HepG2 (cell line): ENCODE results near the gene KIN. TPM values are rescaled to one million over a fixed set of nuclear protein-coding genes. Genes with fewer than 3 reads are reported as not detected.
A peak's percentile ranks its signal among the peaks of the same experiment; 100 is the strongest.

Experiments used
- ATAC-seq: fragments of 200-7000 bp; cut with Tn5 transposase; 3 replicates; pipeline ENCODE4 v1.9.1; 2020; ENCODE audit warnings: mild to moderate bottlenecking, moderate library complexity
- Bru-seq: library from RNA; stranded (reverse); fragments of 400-500 nt; gene quantifications from one replicate; lab custom pipeline; 2021; lab: Mats Ljungman, UMichigan
- BruChase-seq, 2 experiments: library from RNA; stranded (reverse); fragments of 400-500 nt; gene quantifications; one replicate each; lab custom pipeline; 2021; lab: Mats Ljungman, UMichigan
- BruUV-seq: library from RNA; stranded (reverse); fragments of 400-500 nt; replicated peaks from 2 replicates; lab custom pipeline; 2021; lab: Mats Ljungman, UMichigan
- CTCF ChIA-PET: fragments of 300-600 bp; formaldehyde crosslinking; extraction: SDS; loops from one replicate; lab custom pipeline; 2021; ENCODE audit warnings: low total read pairs, inconsistent platforms, low intra/inter-chr PET ratio; lab: Yijun Ruan, JAX
- POLR2A ChIA-PET: fragments of 350-600 bp; sonication (Branson Sonifier 250); formaldehyde crosslinking; loops from one replicate; lab custom pipeline; 2020; ENCODE audit warnings: antibody characterized with exemption, inconsistent platforms; lab: Yijun Ruan, JAX
- DNase-seq: peaks from one replicate; pipeline ENCODE4 v3.0.0-alpha.2; 2015; ENCODE audit warnings: low spot score
- FAIRE-seq: peaks from 3 replicates; lab custom pipeline; 2011; peaks lifted over from hg19 to GRCh38; lab: Jason Lieb, UNC
- H2AFZ ChIP-seq: one replicate; pipeline ENCODE4 v1.6.1; 2011; ENCODE audit warnings: low read length, inconsistent platforms
- H3K27ac ChIP-seq: fragments of 300-600 bp; 3 replicates; pipeline ENCODE4 v1.8.0; 2011; ENCODE audit warnings: mixed run types, mild to moderate bottlenecking, mixed read lengths, low read length, inconsistent platforms; ENCODE audit not compliant: insufficient read depth; ENCODE audit errors: extremely low read length
- H3K27me3 ChIP-seq, 2 experiments: fragments of 200-600 bp in 1 of 2; 2 replicates in 1 of 2; 3 replicates in 1 of 2; pipeline versions ENCODE4 v1.6.0 to v1.8.0; 2011; ENCODE audit warnings: low read length in 2 of 2, mild to moderate bottlenecking in 2 of 2, moderate library complexity in 2 of 2, inconsistent platforms in 1 of 2; ENCODE audit not compliant: insufficient read depth in 2 of 2, control insufficient read depth in 1 of 2
- H3K36me3 ChIP-seq, 2 experiments: fragments of 200-600 bp in 1 of 2; replicated peaks in 1 of 2; 2 replicates in 1 of 2; 3 replicates in 1 of 2; pipeline versions ENCODE4 v1.5.1 to v1.8.0; 2011; ENCODE audit warnings: low read length in 2 of 2, inconsistent platforms in 1 of 2; ENCODE audit not compliant: insufficient read depth in 2 of 2, control insufficient read depth in 1 of 2
- H3K4me1 ChIP-seq: 2 replicates; pipeline ENCODE4 v1.5.1; 2012; ENCODE audit warnings: low read length, inconsistent platforms; ENCODE audit not compliant: insufficient read depth
- H3K4me2 ChIP-seq: 2 replicates; pipeline ENCODE4 v1.6.0; 2011; ENCODE audit warnings: low read depth, low read length, inconsistent platforms
- H3K4me3 ChIP-seq, 3 experiments: fragments of 200-600 bp in 1 of 3; sonication (generic), shearing (Covaris generic) in 1 of 3; replicated peaks in 1 of 3; 2 replicates each; pipeline ENCODE4 v1.5.1; 2011 to 2016; ENCODE audit warnings: low read length in 3 of 3, inconsistent platforms in 2 of 3, low read depth in 2 of 3, mild to moderate bottlenecking in 2 of 3, control low read depth in 1 of 3, mixed read lengths in 1 of 3; ENCODE audit not compliant: insufficient read depth in 1 of 3
- H3K79me2 ChIP-seq: one replicate; pipeline ENCODE4 v1.6.1; 2011; ENCODE audit warnings: low read length, inconsistent platforms; ENCODE audit not compliant: insufficient read depth
- H3K9ac ChIP-seq: 2 replicates; pipeline ENCODE4 v1.6.0; 2011; ENCODE audit warnings: mild to moderate bottlenecking, low read depth, low read length, inconsistent platforms; ENCODE audit not compliant: insufficient read depth
- H3K9me3 ChIP-seq: 2 replicates; pipeline ENCODE4 v1.5.1; 2012; ENCODE audit warnings: mild to moderate bottlenecking, low read length
- H4K20me1 ChIP-seq: 2 replicates; pipeline ENCODE4 v1.6.0; 2011; ENCODE audit warnings: inconsistent platforms, mild to moderate bottlenecking, low read length, moderate library complexity; ENCODE audit not compliant: insufficient read depth
- CENPT ChIP-seq: sonication (generic); formaldehyde crosslinking; IDR thresholded peaks from 2 replicates; pipeline ENCODE4 v1.8.0; 2022; ENCODE audit warnings: low read depth, mild to moderate bottlenecking, moderate library complexity, missing genetic modification reagents
- CSRNP2 ChIP-seq: sonication (generic); formaldehyde crosslinking; conservative IDR thresholded peaks from 2 replicates; pipeline ENCODE4 v1.8.0; 2022; ENCODE audit warnings: low read depth, missing genetic modification reagents
- DNMT1 ChIP-seq: sonication (generic); formaldehyde crosslinking; IDR thresholded peaks from 2 replicates; pipeline ENCODE4 v1.5.1; 2020; ENCODE audit warnings: mild to moderate bottlenecking, missing genetic modification reagents
- KMT2A ChIP-seq: sonication (generic); formaldehyde crosslinking; IDR thresholded peaks from 2 replicates; pipeline ENCODE4 v1.4.0; 2020; ENCODE audit warnings: missing genetic modification reagents
- MYC ChIP-seq: sonication (generic); formaldehyde crosslinking; IDR thresholded peaks from 2 replicates; pipeline ENCODE4 v1.9.0; 2021; ENCODE audit warnings: missing genetic modification reagents, borderline replicate concordance
- NFIC ChIP-seq: IDR thresholded peaks from 2 replicates; pipeline ENCODE4 v1.6.1; 2012; ENCODE audit warnings: mild to moderate bottlenecking, low read length, inconsistent platforms
- RCOR2 ChIP-seq: IDR thresholded peaks from 2 replicates; pipeline ENCODE4 v1.6.1; 2016; ENCODE audit warnings: missing biosample characterization, missing genetic modification reagents
- RXRA ChIP-seq: sonication (generic); formaldehyde crosslinking; IDR thresholded peaks from 2 replicates; pipeline ENCODE4 v1.5.1; 2020; ENCODE audit warnings: missing genetic modification reagents
- SALL1 ChIP-seq: sonication (generic); formaldehyde crosslinking; IDR thresholded peaks from 2 replicates; pipeline ENCODE4 v1.8.0; 2022; ENCODE audit warnings: mild to moderate bottlenecking, missing genetic modification reagents
- ZBTB38 ChIP-seq: sonication (generic); formaldehyde crosslinking; IDR thresholded peaks from 2 replicates; pipeline ENCODE4 v1.5.1; 2020; ENCODE audit warnings: mild to moderate bottlenecking, missing genetic modification reagents
- ZMAT3 ChIP-seq: sonication (generic); formaldehyde crosslinking; conservative IDR thresholded peaks from 2 replicates; pipeline ENCODE4 v1.7.0; 2021; ENCODE audit warnings: missing genetic modification reagents
- ZNF275 ChIP-seq: sonication (generic); formaldehyde crosslinking; IDR thresholded peaks from 2 replicates; pipeline ENCODE4 v1.8.0; 2022; ENCODE audit warnings: missing genetic modification reagents, mild to moderate bottlenecking, inconsistent platforms, borderline replicate concordance
- ZNF564 ChIP-seq: sonication (generic); formaldehyde crosslinking; IDR thresholded peaks from 2 replicates; pipeline ENCODE4 v1.8.1; 2023; ENCODE audit warnings: mild to moderate bottlenecking, missing genetic modification reagents
- WGBS: methylation state at CpG from one replicate; pipeline ENCODE4 v1.1.6; 2017; ENCODE audit warnings: low lambda C conversion rate; 5-methylcytosine and 5-hydroxymethylcytosine counted together
- in situ Hi-C: cut with HindIII; loops from 2 replicates; pipeline ENCODE4 v1.10.0; 2017; ENCODE audit warnings: low pct_unique_long_range_greater_than_20kb; ENCODE audit not compliant: extremely low pct_ligation_motif_present
- intact Hi-C: fragments of 100-400 bp; cut with micrococcal nuclease; formaldehyde crosslinking; loops from one replicate; pipeline ENCODE4 v1.10.0; 2022; ENCODE audit not compliant: unreplicated experiment
- long read RNA-seq, 2 experiments: library from RNA in 1 of 2; library from polyadenylated mRNA in 1 of 2; stranded (forward) in 1 of 2; unstranded in 1 of 2; transcript quantifications; one replicate each; pipeline ENCODE4 v2.0.0, GENCODE V29; 2019 to 2022
- polyA minus RNA-seq, 3 experiments: library from RNA; depleted of rRNA, polyadenylated mRNA; stranded (reverse); fragments of >200 nt; gene quantifications; 2 replicates each; pipeline ENCODE4 v1.2.3, GENCODE V29; 2011; ENCODE audit warnings: low replicate concordance in 1 of 3
- polyA plus RNA-seq, 8 experiments: library from polyadenylated mRNA; depleted of rRNA in 3 of 8; stranded (reverse) in 7 of 8; unstranded in 1 of 8; fragments of >200 nt; fragmentation: Illumina TruSeq in 4 of 8; extraction: Trizol in 4 of 8; gene quantifications; 2 replicates each; pipeline versions ENCODE4 v1.2.1 to v1.2.3, GENCODE V29; 2011 to 2016; ENCODE audit warnings: low read depth in 4 of 8, missing spikeins in 1 of 8, mixed read lengths in 1 of 8; ENCODE audit not compliant: insufficient read depth in 1 of 8
- total RNA-seq, 5 experiments: library from RNA; depleted of rRNA; stranded (reverse); fragments of >200 nt; fragmentation: Illumina TruSeq; extraction: Trizol; gene quantifications; 2 replicates each; pipeline ENCODE4 v1.2.3, GENCODE V29; 2016; ENCODE audit warnings: low read depth in 1 of 5

The KIN gene
- total RNA-seq (2016; rRNA removed; fragmentation: Illumina TruSeq; extraction: Trizol), result 23.2 and 34.6 TPM in 2 replicates
- 6.2 and 6.5 TPM in 2 replicates for total RNA-seq (2016; cell fraction: cytosol; rRNA removed; fragmentation: Illumina TruSeq; extraction: Trizol; ENCODE audit: low read depth)
- 23.1 and 32.6 TPM in 2 replicates for total RNA-seq (2016; cell fraction: insoluble cytoplasmic fraction; rRNA removed; fragmentation: Illumina TruSeq; extraction: Trizol)
- 4.8 and 7.1 TPM in 2 replicates for total RNA-seq (2016; cell fraction: membrane; rRNA removed; fragmentation: Illumina TruSeq; extraction: Trizol)
- 13.7 and 13.9 TPM in 2 replicates for total RNA-seq (2016; cell fraction: nucleus; rRNA removed; fragmentation: Illumina TruSeq; extraction: Trizol)
- 3.8 and 4.9 TPM in 2 replicates for polyA plus RNA-seq (2011; rRNA removed)
- 0.99 and 1.8 TPM in 2 replicates for polyA plus RNA-seq (2011; cell fraction: cytosol; rRNA removed)
- 3.1 and 4.2 TPM in 2 replicates for polyA plus RNA-seq (2011; cell fraction: nucleus; rRNA removed)
- 7.4 and 9.5 TPM in 2 replicates for polyA plus RNA-seq (2012)
- polyA plus RNA-seq (2016; cell fraction: cytosol; fragmentation: Illumina TruSeq; extraction: Trizol; ENCODE audit: low read depth), result 2.2 and 2.8 TPM in 2 replicates
- 37.5 and 38.1 TPM in 2 replicates for polyA plus RNA-seq (2016; cell fraction: insoluble cytoplasmic fraction; fragmentation: Illumina TruSeq; extraction: Trizol; ENCODE audit: low read depth)
- 2.8 and 5.0 TPM in 2 replicates for polyA plus RNA-seq (2016; cell fraction: membrane; fragmentation: Illumina TruSeq; extraction: Trizol; ENCODE audit: low read depth)
- 28.2 and 28.5 TPM in 2 replicates for polyA plus RNA-seq (2016; cell fraction: nucleus; fragmentation: Illumina TruSeq; extraction: Trizol; ENCODE audit: insufficient read depth, low read depth)
- polyA minus RNA-seq (2011; rRNA and poly(A)+ RNA removed; ENCODE audit: low replicate concordance), result 1.4 and 2.1 TPM in 2 replicates
- polyA minus RNA-seq (2011; cell fraction: cytosol; rRNA and poly(A)+ RNA removed), result 0.79 and 3.4 TPM in 2 replicates
- 15.2 and 16.6 TPM in 2 replicates for polyA minus RNA-seq (2011; cell fraction: nucleus; rRNA and poly(A)+ RNA removed)
- percentile 76 among the genes with signal in this experiment for Bru-seq, nascent RNA
- BruChase-seq, experiment 1, labeled RNA remaining after a 6-hour chase, result percentile 81 among the genes with signal in this experiment
- percentile 82 among the genes with signal in this experiment for BruChase-seq, experiment 2, labeled RNA remaining after a 2-hour chase
- long read RNA-seq, experiment 1, full-length matches to known transcripts, result 10 of 23 reads
- long read RNA-seq, experiment 1, partial matches to known transcripts, result 10 of 23 reads
- long read RNA-seq, experiment 1, other reads (novel, unspliced or antisense), result 3 of 23 reads
- long read RNA-seq, experiment 2, full-length matches to known transcripts, result 8 of 15 reads
- long read RNA-seq, experiment 2, partial matches to known transcripts, result 0 of 15 reads
- long read RNA-seq, experiment 2, other reads (novel, unspliced or antisense), result 7 of 15 reads

GRCh38 chr10:7787857-7788638 is at the start of gene KIN, which contains the start of gene ATP5F1C:
Gene KIN (minus strand): TSS chr10:7787993. CDS start chr10:7787933, 60 bp downstream.
Gene ATP5F1C (plus strand): TSS chr10:7788177. CDS start chr10:7788208, 31 bp downstream.
- in situ Hi-C loops, result no loop called here
- peak within 1 kb of the TSS; percentile 97 for H3K9ac ChIP-seq
- intact Hi-C loops, result loop anchor here (2.0 to 10.0 kb wide), 2 partner anchors 31 to 1517 kb away; partner anchors contain the start of gene TAF3
- peaks cover 97% of the 10 kb centered on the region for H3K79me2 ChIP-seq
- WGBS, result 1% methylated on average over 22 of the region's 59 CpGs
- H2AFZ ChIP-seq, result no peak within 1 kb of the TSS
- peak within 1 kb of the TSS; percentile 77 for H3K4me2 ChIP-seq
- no peaks in the 10 kb centered on the region; a peak in 1 of 5 replicates for H3K27me3 ChIP-seq
- peaks cover 49% of the 10 kb centered on the region for H4K20me1 ChIP-seq
- POLR2A ChIA-PET, result interaction anchor here (0.6 to 3.5 kb wide), 19 partner anchors 10 to 1042 kb away, joined by 3 to 56 read pairs (median 5); partner anchors contain the start of genes ITIH2 and TAF3
- peak within 1 kb of the TSS; percentile 87 for H3K27ac ChIP-seq
- peaks cover 62% of the 10 kb centered on the region for H3K4me1 ChIP-seq
- no TSS peak for BruUV-seq
- DNase-seq (peak; percentile 94), FAIRE-seq (peak; percentile 65), ATAC-seq (peak; percentile 96)
- H3K9me3 ChIP-seq, result no peaks in the 10 kb centered on the region
- H3K4me3 ChIP-seq, result peak within 1 kb of the TSS; percentile 72 to 99 (median 96)
- CTCF ChIA-PET, result no interaction called here
- H3K36me3 ChIP-seq, result peaks cover 1 to 12% of the 10 kb centered on the region in 2 experiments; a peak in 3 of 5 replicates
- TF ChIP-seq KMT2A (CRISPR knock-in tag), result peak; percentile 86
- TF ChIP-seq RCOR2, result no peak
- TF ChIP-seq CENPT, result 0 out of 2 replicates have a peak, but pooled peaks have one; percentile 48
- no peak for TF ChIP-seq CSRNP2 (CRISPR knock-in tag)
- 0 out of 2 replicates have a peak, but pooled peaks have one; percentile 73 for TF ChIP-seq ZMAT3
- peak; percentile 45; the same call in 1 of the 2 replicates for TF ChIP-seq ZNF564 (CRISPR knock-in tag)
- TF ChIP-seq NFIC, result no peak
- TF ChIP-seq ZBTB38 (CRISPR knock-in tag), result 0 out of 2 replicates have a peak, but pooled peaks have one; percentile 50
- TF ChIP-seq DNMT1 (CRISPR knock-in tag), result 0 out of 2 replicates have a peak, but pooled peaks have one; percentile 21
- no peak for TF ChIP-seq RXRA
- TF ChIP-seq MYC (CRISPR knock-in tag), result peak; percentile 62
- TF ChIP-seq SALL1 (CRISPR knock-in tag), result peak; percentile 75
- peak; percentile 82 for TF ChIP-seq ZNF275
